GM19035 (cell line): Measurements from ENCODE around the gene CD70.
"Not testable (repeated sequence)": the region's sequence is repeated elsewhere in the genome, so short reads cannot be mapped to it uniquely, and the experiment has no call there.

Experiments used
- ATAC-seq: cut with Tn5 transposase; IDR thresholded peaks from one replicate; pipeline ENCODE4 v1.9.1; 2021; ENCODE audit not compliant: unreplicated experiment

The CD70 gene

GRCh38 chr19:6598254-6598892 is 7.4 kb upstream of the CD70 start:
- ATAC-seq, result not testable (repeated sequence)

- not testable (repeated sequence) for ATAC-seq
Measured at GRCh38 chr19:6597471-6598253, 6.7 kb upstream of the CD70 start.

DNA sequence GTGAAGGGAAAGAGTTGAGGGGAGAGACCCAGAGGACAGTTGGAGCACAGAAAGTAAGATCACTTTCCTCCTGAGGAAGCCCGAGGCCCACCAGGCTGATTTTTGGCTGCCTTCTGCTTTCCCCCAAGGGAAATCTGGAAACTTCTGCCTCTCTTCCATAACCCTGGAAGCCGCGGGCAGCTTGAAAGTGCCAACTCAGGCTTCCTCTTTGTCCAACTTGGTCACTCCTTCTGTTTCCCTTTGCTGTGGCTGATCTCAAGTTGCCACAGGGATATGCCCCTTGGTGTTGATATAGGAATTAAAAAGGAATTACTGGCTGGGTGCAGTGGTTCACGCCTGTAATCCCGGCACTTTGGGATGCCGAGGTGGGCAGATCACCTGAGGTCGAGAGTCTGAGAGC is 5.7 kb upstream of the CD70 start:
- no peak for ATAC-seq

- no peak for ATAC-seq
Measured at GRCh38 chr19:6593651-6594416, 2.9 kb upstream of the CD70 start.

GRCh38 chr19:6590258-6590826 is 608 bp downstream of the CD70 start:
- ATAC-seq, result no peak

DNA sequence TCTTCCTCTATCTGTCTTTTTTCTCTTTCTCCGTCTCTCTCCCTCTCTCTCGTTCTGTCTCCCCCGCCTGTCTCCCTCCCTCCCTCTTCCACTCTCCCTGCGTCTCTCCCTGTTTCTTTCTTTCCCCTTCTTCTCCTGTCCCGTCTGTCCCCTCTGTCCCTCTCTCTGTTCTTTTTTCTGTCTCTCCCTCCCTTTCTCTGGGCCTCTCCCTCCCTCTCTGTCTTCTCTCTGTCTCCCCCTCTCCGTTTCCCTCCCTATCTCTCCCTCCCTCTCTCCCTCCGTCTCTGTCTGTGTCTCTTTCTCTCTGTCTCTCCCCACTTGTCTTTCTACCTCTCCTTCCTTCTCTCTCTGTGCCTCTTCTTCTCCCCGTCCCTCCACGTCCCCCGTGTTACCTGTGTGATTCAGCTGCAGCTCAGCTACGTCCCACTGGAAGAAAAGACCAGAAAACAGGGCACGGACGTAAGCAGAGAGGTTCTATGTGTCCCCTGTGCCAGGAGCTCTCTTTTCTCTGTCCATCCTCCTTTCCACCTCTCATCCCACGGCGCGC is 1.2 kb downstream of the CD70 start:
- no peak for ATAC-seq

- no peak for ATAC-seq
Measured at GRCh38 chr19:6588508-6589345, 2.2 kb downstream of the CD70 start.

GRCh38 chr19:6587998-6588507 is 2.9 kb downstream of the CD70 start:
- no peak for ATAC-seq

GRCh38 chr19:6587093-6587820 is 3.7 kb downstream of the CD70 start:
- ATAC-seq, result no peak

DNA sequence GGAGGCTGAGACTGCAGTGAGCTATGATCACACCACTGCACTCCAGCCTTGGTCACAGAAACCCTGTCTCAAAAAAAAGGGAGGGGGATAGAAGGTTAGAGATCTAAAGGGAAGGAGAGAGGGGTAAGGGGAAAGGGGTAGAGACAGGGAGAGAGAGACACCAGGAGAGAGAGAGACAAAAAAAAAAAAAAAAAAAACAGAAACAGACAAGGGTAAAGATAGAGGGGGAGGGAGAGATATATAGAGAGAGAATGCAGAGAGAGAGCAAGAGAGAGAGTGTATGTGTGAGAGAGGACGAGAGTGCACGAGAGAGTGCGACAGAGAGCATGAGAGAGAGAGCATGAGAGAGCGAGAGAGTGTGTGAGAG is 4.2 kb downstream of the CD70 start:
- no peak for ATAC-seq

GRCh38 chr19:6586056-6586455 is 4.9 kb downstream of the CD70 start:
- no peak for ATAC-seq

DNA sequence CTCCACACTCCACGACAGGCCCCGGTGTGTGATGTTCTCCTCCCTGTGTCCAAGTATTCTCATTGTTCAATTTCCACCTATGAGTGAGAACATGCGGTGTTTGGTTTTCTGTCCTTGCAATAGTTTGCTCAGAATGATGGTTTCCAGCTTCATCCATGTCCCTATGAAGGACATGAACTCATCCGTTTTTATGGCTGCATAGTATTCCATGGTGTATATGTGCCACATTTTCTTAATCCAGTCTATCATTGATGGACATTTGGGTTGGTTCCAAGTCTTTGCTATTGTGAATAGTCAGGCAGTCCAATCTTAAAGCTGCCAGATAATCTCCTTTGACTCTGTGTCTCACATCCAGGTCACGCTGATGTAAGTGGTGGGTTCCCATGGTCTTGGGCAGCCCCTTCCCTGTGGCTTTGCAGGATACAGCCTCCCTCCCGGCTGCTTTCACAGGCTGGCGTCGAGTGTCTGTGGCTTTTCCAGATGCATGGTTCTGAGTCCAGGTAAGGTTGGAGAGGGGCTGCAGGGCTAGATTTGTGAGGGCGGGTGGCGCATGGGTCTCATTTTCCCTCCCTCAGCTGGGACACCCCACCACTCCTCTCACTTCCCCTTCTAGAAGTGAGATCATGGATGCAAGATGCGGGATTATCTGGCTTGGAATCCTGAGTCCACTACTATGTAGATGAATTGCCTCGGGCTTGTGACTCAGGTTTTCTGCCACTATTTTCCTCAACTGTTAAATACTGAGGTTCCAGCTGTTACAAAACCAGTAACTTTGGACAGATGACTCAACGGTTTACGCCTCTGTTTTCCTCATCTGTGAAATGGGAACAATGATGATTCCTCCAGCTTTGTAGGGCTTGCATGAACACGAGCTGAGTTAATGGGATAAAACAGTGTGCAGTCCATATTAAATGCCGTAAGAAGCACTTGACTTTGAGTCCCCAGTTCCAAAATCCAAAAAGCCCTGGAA is 8.2 kb downstream of the CD70 start:
- not testable (repeated sequence) for ATAC-seq

- ATAC-seq, result no peak
Measured at GRCh38 chr19:6580313-6580712, 10.6 kb downstream of the CD70 start.

- ATAC-seq, result no peak
Measured at GRCh38 chr19:6579450-6580178, 11.3 kb downstream of the CD70 start.

GRCh38 chr19:6577476-6578125 is 13.3 kb downstream of the CD70 start:
- ATAC-seq, result peak; percentile 81

GRCh38 chr19:6576869-6577475 is 14.0 kb downstream of the CD70 start:
- ATAC-seq, result no peak

GRCh38 chr19:6573350-6573749 is 17.6 kb downstream of the CD70 start:
- ATAC-seq, result no peak
